ENCODE measurements around the gene HLCS.

The HLCS gene

DNA sequence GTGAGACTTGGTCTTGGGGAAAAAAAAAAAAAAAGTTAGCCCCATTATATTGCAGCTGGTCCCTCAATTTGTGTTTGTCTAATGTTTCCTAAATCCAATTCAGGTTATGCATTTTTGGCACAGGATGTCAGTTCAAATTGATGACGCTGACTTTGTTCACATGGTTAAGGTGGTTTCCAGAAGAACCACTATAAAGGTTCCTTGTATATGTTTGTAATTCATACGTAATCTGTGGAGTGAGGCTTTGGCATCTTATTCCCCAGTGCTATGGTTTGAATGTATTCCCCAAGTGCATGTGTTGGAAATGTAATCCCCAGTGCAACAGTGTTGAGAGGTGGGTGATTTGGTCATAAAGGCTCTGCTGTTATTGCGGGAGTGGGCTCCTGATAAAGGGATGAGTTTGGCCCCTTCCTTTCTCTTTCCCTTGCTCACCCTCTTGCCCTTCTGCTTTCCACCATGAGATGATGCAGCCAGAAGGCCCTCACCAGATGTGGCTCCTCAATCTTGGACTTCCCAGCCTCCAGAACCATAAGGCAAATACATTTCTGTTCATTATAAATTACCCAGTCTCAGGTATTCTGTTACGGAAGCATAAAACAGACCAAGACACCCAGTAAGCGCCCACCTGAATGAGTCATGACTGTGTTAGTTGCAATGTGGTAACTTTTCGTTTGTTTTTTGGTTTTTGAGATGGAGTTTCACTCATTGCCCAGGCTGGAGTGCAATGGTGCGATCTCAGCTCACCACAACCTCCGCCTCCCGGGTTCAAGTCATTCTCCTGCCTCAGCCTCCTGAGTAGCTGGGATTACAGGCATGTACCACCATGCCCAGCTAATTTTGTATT is 19.5 kb upstream of the HLCS start:
- no peak for DNase-seq (ENCODE audit: low read depth, low spot score)

DNA sequence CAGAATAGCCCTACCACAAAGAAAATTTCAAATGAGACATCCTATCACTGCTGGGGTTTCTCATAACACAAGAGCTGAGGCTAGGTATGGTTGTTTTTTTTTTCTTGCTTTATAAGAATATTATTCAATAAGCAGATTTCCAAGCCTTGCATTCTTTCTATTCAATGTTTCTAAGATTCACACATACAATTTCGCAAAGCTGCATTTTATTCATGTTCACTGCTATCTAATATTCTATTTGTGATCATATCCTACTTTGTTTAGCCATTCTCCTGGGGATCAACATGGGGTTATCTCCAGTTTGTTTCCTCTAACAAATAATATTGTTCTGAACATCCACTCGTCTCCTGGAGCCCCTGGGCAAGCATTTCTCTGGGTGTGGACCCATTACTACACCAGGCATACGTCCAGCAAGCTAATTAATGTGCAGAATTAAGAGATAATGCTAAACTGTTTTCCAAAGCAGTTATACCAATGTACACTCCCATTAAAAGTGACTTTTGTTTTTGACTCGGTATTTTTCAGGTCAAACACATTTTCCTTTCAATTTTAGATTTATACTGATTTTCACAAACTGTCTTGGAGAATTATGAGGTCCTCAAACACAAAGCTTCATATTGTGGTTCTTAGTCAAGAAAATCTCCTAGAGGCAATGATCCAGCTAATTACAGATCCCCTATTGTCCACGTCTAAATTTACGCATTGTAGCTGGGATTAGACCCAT is 15.7 kb upstream of the HLCS start:
- DNase-seq (ENCODE audit: low read depth, low spot score): no peak

DNA sequence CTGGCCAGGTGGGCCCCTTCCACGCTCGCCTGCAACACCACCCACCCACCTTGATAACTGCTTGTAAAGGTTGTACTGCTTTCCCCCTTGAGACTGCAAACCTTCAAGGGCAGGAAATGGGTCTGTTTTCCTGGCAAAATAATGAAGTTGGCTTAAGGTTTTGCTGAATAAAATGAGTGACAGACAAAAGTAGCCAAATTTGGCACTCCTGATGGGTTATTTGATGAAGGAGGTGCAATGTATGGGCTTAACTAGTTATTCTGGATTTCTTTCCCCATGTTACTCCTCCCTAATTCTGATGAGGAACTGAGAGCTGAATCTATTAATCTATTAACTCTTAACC is 14.6 kb upstream of the HLCS start:
- no peak for DNase-seq (ENCODE audit: low read depth, low spot score)

DNA sequence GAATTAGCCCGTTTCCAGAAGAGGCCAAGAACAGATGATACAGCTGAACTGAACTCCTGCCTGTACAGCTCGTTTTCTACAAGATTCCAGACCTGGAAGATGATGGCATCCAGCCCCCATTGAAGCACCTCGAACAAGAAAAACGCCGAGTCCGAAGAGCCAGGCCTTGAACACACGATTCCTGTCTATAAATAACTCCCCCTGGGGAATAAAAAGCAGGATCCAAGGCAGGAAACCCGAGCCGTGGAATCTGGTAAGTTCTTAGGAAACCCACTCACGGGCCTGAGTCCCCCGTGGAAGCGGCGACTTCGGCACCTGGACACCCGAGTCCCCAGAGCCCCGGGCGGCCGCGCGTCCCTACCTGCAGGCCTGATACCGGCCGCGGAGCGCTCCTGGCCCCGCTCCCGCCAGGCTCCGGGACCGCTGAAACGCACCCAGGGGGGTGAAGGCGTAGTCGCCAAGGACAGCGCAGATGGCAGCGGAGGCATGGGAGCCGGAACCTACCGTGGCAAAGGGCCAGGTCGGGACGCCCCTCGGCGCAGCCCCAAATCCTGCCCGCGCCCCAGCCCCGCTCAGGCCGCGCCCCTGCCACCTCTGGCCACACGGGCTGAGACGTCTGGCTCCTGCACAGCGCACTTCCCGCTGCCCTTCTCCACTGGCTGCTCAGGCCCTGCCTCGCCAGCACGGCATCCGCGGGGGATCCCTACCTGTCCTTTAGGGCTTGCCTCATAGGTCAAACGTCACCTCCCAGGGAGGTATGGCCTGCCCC is 14.0 kb upstream of the HLCS start:
- DNase-seq (ENCODE audit: low read depth, low spot score): no peak

DNA sequence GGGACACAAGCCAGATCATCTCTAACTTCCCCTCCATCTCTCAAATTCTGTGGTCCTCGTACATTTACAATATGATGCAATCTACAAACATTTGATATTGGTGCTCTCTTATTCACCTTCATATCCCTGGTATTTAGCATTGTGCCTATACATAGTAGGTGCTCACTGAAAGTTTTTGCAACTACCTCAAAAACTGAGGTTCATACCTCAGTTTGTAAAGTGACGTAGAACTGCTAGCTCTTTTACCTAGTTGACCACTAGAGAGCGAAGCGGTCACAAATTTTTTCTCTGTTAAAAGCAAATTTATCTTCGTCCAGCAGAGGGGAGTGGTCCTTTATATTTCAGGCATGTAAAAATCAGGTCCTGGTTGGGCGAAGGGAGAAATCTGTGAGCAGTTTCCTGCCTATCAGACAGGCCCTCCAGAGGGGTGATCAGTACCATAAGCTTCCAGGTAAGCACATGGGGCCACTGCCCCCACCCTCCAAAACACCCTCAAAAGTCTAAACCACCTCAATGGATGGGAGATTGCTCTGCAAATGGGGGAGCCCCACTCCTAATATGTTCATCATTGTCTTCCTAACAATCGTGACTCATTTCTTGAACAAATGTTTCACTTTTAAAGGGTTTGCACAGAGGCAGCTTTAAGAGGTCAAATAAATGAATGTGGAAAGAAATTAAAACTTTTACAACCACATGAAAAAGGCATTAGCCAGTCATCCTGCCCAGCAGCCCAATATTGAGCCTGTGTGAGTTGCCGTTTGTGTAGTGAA is 10.6 kb upstream of the HLCS start:
- DNase-seq (ENCODE audit: low read depth, low spot score): peak; percentile 40

DNA sequence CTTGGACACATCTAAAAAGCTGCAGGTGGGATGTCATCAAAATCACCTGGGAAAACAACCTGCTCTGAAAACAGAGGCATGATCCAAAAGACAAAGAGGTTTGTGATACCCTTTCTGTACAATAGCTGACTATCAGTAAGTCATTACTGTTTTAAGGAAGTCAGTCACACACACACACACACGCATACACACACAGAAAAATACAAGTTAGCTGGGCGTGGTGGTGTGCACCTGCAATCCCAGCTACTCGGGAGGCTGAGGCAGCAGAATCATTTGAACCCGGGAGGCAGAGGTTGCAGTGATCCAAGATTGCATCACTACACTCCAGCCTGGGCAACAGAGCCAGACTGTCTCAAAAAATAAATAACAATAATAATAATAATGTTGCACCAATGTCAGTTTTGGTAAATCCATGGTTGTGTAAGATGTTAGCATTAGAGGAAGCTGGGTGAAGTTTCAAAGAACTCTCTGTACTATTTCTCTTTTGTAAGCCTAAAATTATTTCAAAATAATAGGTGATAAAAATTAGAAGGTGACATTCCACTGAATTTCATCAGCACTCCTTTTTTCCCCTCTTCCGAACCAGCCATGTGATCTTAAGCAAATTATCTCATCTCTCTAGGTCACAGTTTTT is 9.9 kb upstream of the HLCS start:
- DNase-seq (ENCODE audit: low read depth, low spot score): no peak

DNA sequence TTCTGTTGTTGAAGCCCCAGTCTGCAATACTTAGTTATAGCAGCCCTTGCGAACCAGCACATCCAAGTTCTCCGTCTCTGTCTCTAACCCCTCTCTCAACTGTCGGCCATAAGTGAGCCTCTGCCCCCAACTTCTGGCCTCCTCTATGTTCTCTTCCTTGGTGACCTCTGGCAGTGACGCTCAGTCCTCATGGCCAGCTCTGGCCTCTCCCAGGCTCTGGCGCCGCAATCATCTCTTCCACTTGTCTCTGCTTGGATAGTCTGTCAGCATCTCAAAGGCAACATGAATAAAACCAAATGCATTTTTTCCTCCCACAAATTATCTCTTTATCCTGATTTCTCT is 8.4 kb upstream of the HLCS start:
- no peak for DNase-seq (ENCODE audit: low read depth, low spot score)

DNA sequence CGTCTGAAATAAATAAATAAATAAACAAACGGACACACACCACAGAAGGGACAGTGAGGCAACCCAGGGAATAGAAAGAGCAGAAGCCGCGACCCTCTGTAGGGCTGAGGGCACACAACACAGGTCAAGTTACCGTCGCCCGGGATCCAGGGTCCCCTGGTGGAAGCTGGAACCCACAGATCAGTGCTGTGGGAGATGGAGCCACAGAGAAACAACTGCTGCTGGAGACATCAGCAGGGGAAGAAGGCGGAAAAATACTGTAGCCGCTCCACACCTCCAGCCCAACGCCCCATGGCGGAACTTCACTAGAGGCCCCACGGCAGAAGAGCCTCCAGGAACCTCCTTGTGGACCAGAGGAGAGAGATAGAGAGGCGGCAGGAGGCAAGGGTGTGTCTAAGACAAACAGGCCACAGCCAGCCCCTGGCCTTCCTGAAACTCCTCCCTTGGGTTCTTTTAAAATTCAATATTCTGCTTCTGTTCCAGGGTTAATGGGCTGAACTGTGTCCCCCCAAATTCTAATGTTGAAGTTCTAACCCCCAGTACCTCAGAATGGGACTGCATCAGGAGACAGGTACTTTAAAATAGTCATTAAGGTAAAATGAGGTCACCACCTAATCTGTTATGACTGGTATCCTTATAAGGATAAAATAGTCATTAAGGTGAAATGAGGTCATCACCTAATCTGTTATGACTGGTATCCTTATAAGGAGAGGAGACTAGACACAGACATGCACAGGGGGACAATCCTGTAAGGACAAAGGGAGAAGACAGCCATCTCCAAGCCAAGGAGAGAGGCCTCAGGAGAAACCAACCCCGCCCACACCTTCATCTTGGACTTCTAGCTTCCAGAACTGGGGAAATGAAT is 7.7 kb upstream of the HLCS start:
- no peak for DNase-seq (ENCODE audit: low read depth, low spot score)

DNA sequence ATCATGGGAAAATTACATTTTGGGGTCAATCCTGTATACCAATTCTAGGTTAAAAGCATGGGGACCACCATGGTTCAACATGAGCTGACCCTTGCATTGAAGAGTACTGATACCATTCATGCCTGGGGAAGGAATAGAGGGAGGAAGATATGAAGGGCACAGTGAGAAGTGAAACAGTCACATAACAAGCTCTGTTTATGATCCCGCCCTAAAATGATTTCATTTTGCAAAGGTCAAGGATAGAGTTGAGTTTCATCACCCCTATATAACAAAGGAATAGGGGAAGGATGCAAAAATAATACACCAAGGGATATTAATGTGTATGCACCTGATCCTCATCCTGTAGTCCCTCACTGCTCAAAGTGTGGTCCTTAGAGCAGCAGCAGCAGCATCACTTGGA is 2.5 kb upstream of the HLCS start:
- no peak for DNase-seq (ENCODE audit: low read depth, low spot score)

DNA sequence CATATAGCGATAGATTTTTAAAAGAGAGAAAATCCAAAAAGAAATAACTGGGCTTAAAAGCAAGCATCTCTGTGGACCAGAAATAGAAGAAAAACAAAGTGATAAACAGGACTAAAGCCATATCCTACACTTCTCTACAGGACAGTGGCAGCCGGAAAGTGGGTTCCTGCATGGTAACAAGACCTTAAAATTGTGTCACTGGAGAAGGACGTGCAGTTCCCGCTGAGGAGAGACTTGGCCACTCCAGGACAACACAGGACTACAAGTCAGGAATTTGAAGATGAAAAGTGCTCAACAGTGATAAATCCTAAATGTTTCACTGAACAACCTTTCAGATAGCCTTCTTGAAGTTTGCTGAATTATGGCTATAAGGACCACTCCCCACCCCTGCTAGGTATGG is 1.9 kb upstream of the HLCS start:
- no peak for DNase-seq (ENCODE audit: low read depth, low spot score)

DNA sequence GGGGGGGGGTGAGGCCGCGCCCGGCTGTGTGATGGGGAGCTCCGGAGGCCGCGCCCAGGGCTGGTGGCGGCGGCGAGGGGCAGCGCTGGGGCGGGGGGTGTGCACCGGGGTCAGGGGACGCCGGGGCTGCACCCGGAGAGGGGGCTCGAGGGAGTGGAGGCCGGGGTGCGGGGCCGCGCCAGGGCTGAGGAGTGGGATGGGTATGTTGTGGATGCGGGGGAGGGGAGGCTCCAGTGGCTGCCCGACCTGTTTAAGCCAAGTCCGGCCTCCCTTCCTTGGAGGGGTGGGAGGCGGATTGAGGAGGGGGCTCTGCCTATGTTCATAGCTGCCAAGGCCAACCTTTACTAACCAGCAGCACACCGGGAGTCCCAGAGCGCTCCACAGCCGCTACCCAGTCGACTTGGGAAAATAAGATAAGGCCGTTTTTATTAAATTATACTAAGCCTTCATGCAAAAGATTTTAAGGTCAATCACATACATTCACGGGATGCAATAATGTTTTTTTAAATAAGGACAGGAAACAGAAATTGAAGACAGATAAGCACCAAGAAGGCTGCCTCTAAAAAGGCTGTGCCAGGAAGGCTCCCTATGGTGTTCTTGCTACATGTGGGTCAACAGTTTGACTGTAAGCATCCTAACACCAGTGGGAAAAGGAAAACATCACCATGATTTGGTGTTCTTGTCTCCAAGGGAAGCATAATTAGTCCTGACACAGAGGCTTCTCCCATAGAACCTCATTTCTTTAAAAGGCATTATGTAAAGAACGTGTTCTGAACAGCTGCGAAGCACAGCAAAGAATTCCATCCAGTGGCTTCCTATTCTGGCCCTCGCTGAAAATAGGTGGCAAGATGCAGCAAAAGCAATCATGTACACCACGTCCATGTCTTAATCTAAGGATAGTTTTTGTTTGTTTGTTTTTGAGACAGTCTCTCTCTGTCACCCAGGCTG is 626 bp upstream of the HLCS start:
- DNase-seq (ENCODE audit: low read depth, low spot score): no peak

DNA sequence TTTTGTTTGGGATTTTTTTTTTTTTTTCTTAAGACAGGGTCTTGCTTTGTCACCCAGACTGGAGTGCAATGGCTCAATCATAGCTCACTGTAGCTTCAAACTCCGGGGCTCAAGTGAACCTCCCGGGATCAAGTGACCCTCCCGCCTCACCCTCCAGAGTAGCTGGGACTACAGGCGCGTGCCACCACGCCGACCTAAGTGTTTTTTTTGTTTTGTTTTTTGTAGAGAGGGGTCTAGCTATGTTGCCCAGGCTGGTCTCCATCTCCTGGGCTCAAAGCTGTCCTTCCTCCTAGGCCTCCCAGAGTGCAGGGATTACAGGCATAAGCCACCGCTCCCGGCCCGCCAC is 776 bp downstream of the HLCS start:
- no peak for DNase-seq (ENCODE audit: low read depth, low spot score)

DNA sequence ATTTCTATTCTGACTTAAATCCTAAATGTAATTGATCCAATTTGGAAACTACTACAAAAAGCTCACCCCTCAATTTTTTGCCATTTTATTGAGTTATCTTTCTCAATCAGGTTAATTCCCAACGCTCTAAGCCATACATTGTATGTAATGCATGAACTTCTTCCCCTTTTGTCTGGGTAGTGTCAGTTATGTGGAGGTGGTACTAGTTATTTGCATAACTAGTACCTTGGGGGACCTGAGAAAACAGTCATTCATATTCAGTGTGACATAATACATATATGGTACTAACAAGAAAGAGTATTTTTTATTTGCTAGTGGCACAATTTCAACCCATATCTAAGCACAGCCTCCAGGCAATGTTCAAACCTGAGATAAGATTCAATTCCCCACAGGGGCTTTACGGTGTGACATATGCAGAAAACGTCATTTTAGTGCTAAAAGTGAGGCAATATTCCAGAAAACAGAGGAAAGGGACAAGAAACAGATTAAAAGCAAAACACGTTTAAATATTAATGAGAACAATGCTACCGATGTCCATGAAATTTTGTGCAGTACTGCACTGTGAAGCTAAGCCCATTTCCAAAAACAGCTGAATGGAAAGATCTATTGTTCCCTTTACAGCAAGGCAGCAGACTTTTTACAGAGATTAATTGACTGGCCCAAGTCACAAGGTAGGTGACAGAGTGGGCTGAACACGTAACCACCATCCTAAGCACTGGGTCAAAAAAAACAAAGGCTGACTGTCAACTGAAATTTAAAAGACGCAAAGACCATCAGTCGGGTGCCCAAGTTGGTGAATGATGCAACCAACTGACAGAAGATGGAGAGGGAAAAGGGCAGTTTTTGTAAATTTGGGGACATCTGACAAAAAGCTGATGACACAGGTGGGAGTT is 1.4 kb downstream of the HLCS start:
- no peak for DNase-seq (ENCODE audit: low read depth, low spot score)

DNA sequence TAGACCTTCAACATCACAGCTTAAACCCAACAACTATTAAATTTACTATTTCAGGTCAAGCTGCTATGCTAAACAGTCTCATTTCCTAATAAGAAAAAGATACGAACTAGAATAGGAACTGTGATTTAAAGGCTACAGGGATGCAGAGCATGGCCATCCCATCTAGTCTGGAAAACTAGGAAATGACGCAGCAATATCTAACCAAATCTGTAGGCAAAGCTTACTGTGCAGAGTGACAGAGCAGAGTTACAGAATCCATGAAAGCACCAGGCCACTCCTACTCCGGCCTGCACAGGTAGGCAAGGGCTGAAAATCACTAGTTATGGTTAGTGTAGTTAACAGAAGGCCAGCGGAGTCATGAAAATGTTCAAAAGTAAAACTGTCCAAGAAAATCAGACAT is 2.1 kb downstream of the HLCS start:
- no peak for DNase-seq (ENCODE audit: low read depth, low spot score)

DNA sequence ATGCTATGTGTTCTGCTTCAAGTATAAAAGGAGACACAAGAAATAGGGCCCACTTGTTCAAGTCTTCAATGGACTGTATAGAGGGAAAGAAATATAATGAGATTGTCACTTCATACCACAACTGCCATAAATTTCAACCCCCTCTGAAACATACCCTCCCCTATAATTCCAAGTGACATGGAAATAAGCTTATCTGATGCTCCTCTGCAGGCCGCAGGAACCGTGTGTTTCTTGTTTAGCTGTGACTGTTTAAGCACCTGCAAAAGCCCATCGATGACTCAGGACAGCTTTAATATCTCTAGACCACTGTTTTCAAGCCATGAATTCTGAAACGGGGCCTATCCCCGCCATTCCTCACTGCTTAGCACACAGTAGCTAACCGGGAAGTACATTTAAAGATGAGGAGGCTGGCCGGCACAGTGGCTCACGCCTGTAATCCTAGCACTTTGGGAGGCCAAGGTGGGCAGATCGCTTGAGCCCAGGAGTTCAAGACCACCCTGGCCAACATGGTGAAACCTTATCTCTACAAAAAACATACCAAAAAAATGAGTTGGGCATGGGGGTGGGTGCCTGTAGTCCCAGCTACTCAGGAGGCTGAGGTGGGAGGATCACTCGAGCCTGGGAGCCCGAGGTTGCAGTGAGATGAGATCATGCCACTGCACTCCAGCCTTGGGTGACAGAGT is 4.2 kb downstream of the HLCS start:
- DNase-seq (ENCODE audit: low read depth, low spot score): no peak

DNA sequence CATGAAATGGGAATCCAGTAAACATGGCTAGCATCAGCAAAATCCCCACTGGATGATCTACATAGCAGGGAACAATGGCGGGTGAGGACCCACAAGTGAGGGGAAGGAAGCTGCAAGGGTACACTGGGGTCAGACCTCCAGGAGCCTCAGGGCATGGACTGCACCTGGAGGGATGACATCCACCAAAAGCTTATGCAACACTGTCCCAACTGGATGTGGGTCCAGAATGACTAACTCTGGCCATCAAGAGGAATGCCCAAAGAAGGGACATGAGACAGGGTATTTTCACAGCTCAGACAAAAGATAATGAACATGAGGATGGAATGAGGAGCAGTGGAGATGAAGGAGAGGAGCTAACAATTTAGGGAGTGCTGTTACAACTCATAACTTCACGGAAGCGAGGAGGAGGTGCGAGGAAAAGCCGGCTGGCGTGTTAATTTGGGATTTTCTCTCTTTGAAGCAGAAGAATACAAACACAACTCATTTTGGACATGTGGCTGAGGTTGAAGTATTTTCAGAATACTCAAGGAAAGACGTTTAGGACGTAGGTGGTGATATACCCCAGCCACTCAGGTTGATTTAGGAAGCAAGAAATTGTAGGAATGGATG is 5.7 kb downstream of the HLCS start:
- DNase-seq (ENCODE audit: low read depth, low spot score): no peak

DNA sequence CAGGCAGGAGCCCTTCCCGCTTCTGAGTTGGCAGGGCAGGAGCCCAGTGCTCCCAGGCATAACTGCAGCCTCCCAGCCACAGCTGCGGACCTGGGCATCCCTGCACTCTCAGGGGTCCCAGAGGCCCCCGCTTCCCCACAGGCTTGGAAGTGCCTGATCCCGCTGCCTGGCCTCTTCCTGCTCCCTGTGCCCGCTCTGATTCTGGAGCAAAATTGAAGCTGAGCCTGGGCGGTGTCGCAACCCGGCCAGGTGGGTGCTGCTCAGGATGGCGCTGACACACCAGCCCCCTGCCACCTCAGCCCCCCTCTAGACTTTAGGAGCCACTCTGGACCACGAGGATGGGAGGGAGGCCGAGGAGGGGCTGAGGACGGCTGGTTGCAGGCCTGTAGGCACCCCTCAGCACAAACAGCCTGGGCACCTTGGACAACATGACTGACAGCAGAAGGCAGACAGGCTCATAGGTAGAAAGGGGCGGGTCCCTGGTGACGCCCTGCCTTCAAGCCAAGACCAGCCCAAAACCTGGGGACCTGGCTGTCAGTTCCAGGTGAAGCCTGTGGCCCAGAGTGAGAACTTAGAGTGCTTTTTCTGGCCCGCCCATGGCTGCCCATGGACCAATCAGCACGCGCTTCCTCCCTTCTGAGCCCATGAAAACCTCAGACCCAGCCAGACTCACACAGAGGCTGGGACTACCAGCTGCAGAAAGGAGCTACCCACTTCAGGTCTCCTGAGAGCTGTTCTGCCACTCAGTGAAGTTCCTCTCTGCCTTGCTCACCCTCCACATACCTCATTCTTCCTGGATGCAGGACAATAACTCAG is 7.2 kb downstream of the HLCS start:
- peak; percentile 38 for DNase-seq (ENCODE audit: low read depth, low spot score)
